Measurements from ENCODE around the gene CNIH4.

GRCh38 chr1:224343679-224344078 lies 13.0 kb upstream of the CNIH4 start:
- TF ChIP-seq POLR2AphosphoS5 (IDR thresholded peaks at IDR 0.05; ENCODE audit: borderline replicate concordance, low read depth, low read length), result no peak
- TF ChIP-seq EZH2 (IDR thresholded peaks at IDR 0.05), result no peak
